GM10847 (cell line): Measurements from ENCODE around the gene COL13A1.

Source experiments
- POLR2A ChIP-seq: IDR thresholded peaks from 2 replicates; pipeline ENCODE4 v1.6.1; 2011; ENCODE audit not compliant: insufficient read length; ENCODE audit errors: extremely low read depth

COL13A1 gene

DNA sequence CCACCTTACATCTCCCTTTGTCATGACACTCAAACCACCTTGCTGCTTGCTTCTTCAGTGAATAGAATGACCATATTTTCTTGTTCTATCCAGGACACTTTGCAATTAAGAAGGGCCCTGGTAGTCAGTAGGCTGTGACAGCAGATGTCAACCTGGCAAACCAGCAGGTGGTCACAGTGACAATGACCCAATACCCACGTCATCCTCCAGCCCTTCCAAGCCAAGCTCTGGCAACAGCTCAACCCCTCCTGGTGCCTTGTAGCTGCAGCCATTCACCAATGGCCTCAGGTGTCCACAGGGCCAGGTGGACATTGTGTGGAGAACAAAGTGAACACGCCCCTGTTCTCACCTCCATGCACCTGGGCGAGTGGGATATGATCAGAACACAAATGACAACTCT, 163.4 kb downstream of the COL13A1 start:
- TF ChIP-seq POLR2A = no peak

- no peak for TF ChIP-seq POLR2A
These were observed 164.4 kb downstream of the COL13A1 start for GRCh38 chr10:69965919-69966662.

DNA sequence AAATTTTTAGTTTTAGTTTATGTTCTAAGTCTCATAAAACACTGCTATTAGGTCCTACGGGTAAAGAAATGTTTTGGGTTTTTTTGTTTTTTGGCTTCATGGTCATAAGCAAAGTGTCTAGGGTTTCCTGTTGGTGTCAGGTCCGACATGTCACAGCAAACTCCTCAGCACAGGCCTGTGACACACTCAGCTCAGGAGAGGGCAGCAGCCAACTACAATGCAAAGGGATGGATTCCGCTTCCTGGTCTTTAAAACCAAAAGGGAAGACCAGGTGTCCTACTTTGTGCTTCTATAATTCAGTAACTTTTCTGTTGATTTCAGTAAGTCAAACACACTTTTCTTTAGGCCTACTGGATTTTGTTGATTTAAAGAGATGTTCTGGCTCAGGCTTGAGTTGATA, 167.1 kb downstream of the COL13A1 start:
- no peak for TF ChIP-seq POLR2A

DNA sequence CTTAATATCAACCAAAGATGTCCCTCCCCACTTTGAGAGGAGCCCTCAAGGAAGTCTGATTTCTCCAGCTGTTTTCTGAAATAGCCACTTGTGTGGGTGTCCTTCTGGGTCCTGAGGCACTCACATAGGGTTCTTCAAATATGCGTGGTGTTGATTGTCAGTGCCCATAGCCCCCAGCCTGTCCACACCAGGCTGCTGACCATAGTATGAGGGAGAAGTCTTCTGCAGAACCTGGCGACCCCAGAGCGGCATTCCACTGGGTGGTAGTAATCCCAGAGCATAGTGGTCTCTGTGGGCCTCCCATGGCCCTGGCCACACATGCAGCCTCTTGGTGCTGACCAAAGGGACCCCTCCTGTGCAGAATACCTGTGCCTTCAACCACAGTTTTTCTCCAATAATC, 168.3 kb downstream of the COL13A1 start:
- no peak for TF ChIP-seq POLR2A

DNA sequence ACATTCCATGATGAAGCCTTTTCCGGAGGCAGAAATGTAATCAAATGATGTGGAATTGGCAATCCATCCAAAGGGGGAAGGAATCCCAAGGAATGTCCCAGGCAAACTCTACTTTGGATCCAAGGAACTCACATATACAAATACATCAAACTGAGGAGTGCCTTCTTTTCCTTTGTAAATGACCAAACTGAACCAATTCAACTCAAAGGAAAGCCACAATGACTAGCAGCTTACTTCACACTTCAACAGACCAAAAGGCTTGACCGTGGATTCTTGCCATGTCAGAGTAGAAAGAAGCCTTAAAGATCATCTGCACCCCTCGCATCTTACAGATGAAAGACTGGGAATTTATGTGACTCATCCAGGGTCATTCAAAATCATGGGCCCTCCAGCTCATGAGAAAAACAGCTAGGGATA, 171.3 kb downstream of the COL13A1 start:
- no peak for TF ChIP-seq POLR2A

DNA sequence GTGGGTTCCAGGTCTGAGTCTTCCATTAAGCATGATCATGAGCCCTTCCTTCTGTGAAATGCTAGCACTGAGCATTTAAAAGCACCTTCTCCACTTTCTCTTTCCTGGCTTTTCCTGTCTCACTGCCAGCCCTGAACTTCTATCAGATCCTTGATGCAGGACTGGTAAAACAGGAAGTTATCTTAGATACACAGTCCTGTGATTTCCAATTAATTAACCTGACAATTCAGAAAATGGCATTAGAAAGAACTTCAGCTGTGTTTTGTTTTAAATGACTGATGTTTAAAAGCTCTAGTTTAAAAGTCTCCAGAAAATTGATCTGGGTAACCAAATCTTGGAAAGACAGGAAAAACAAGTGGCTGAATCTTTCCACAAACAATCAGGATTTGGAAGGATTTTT, 172.0 kb downstream of the COL13A1 start:
- TF ChIP-seq POLR2A = no peak

DNA sequence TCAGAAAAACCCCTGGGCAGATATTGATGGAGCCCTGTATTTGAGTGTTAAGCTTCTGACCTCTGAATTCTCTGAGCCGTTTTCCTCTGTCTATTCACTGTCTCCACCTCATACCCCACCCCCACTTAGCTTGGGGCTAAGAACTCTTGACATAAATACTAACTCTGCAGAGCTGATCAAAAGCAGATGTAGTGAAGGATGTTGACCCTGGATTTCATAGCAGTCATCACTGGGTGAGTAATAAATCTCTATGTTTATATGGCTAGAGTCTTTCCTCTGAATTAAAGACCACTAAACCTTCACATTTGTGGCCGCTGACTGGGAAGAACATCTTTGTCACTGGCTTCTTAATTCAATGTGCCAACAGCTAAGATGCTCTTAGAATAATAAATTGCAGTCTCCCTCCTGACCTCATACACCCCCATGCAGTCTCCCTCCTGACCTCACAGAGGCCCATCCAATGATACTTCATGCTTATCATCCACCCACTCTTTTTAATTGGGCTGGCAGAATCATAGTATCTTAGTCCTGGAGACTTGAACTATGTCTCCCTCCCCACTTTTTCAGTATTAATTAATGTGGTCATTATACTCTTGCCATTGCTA, 172.9 kb downstream of the COL13A1 start:
- TF ChIP-seq POLR2A = no peak

DNA sequence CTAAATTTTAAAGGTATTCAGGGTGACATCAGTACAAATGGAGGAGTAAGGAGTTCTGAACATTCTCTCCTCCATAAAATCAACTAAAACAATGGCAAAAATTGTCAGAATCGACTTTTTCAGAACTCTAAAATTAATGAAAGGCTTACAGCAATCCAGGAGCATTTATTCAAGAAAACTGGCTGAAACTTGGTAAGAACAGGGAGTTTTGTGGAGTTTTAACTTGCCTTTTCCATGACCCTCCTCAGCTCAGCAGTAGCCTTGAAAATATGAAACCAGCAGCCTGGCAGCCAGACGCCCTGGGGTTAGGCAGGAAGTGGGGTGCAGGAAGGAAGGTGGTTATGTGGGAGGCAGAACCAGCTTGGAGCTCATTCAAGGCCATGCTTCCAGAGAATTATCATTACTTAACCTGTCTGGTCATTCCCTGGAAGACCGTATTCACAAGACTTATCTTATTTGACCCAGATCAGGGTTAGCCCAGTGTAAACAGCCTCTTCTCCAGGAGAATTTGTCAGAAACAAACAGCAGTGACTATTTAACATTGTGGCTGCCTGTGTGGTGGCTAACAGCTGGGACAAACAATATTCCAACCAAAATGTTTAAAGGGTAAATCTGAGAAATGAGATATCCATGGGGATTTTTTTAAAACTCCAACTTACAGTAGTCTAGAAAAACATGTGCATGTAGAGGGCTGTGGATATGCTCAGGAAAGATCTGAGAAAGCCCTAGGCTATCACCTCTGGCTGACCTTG, 175.3 kb downstream of the COL13A1 start:
- no peak for TF ChIP-seq POLR2A

DNA sequence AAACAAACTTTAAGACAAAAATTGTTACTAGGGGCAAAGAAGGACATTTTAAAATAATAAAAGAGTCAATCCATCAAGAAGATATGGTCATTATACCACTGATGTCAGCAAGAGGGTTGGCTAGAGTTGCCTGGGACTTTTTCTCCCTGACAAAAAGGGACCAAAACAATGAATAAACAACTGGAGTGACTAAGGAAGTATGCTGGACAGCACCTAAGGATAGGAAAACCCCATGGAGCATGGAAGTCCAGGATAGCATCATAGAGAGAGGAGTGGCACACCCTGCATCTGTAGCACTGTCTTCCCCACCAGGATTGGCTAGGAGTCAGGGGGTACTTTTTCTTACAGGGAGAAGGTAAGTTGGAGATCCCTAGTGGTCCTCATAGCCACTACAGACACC, 177.5 kb downstream of the COL13A1 start:
- TF ChIP-seq POLR2A = no peak

DNA sequence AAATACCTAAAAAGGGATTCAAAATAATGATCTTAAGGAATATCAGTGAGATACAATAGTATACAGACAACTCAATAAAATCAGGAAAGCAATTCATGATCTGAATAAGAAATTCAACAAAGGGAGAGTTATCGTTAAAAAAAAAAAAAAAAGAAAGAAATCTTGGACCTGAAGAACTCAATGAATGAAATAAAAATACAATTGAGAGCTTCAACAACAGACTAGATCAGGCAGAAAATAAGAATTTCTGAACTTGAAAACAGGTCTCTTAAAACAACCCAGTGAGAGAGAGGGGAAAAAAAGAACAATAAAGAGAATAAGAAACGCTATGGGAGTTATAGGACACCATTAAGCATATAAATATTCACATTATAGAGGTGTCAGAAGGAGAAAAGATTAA, 179.0 kb downstream of the COL13A1 start:
- no peak for TF ChIP-seq POLR2A

GRCh38 chr10:69988094-69988493, 186.4 kb downstream of the COL13A1 start:
- no peak for TF ChIP-seq POLR2A

DNA sequence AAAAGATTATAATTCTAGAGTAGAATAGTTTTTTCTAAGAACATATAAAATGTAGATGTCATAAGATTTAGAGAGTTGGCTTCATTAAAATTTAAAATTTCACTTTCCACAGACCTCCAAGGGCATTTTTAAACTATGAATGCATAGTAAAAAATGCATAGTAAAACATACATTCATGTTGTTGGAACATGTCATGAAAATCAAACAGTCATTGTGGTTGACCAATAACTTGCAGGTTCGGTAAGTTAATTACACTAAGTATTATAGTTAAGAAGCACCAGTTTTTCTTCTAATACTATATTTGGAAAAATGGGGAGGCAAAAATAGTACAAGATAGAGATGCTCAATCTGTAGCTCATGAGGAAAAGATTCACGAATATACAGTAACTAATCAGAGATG, 189.4 kb downstream of the COL13A1 start:
- TF ChIP-seq POLR2A = no peak

GRCh38 chr10:69994262-69994661, 192.6 kb downstream of the COL13A1 start:
- no peak for TF ChIP-seq POLR2A

GRCh38 chr10:69996611-69997010, 194.9 kb downstream of the COL13A1 start:
- TF ChIP-seq POLR2A = no peak

GRCh38 chr10:70000262-70000661, 198.6 kb downstream of the COL13A1 start:
- TF ChIP-seq POLR2A = no peak
